Stimulated activated CD4-positive, alpha-beta T cell treated with anti-CD3 and anti-CD28 coated beads, Interleukin-15, amount 100 ng/mL, for 48 hours (primary cell): ENCODE results near the gene IL1RAPL2.

Experiments used
- DNase-seq, 2 donors: peaks; one replicate each; pipeline ENCODE4 v3.0.0-alpha.2; 2020; ENCODE audit warnings: low read depth in 2 of 2

IL1RAPL2 gene

GRCh38 chrX:105700331-105700730 is 1134.3 kb downstream of the IL1RAPL2 start:
- DNase-seq = no peak

DNA sequence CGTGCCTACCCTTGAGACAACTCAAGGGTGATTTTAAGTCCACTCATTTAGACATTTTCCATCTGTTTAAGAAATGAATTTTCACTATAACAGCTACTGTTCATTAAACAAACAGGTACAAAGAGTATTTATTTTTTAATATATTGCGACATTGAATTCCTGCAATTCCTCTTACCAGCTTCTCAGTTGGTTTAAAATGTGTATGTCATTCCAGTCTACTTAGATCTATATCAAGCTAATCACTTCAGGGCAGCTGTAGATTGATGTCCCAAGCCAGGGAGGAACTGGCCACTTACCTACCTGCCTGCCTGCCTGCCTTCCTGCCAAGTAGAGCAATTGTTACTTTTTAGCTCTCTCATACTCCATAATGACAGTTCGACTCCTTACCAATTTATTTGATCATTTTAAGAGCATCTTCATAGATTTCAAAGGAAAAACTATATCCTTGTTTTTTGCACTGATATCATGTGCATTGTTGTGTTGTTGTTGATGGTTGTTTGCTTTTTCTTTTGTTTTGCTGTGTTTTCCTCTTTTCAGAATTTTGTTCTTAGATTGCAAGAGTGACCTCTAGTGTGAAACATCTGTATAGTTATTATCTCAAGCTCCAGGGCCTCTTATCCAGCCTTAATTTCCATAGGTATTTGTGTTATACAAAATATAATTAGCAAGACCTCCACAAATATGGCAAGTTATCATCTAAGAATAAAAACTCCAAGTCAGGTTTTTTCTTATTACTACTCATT is 1135.5 kb downstream of the IL1RAPL2 start:
- DNase-seq = no peak

DNA sequence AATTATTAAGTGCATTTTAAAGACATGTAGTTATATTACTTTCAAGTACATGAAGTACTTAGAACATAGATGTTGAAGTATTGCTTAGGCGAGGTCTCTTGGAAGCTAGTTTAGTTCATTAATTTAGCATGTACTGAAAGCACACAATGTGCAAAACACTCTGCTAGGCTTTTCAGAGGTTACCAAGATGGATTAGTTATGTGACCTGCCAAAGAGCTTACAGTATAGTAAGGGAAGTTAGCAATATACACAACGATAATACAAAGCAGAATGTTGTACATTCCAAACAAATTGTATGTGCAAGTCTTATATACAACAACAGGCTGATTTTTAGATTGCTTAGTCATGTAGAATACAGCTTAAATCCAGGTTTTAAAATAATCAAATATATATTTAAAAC is 1137.9 kb downstream of the IL1RAPL2 start:
- DNase-seq = no peak

DNA sequence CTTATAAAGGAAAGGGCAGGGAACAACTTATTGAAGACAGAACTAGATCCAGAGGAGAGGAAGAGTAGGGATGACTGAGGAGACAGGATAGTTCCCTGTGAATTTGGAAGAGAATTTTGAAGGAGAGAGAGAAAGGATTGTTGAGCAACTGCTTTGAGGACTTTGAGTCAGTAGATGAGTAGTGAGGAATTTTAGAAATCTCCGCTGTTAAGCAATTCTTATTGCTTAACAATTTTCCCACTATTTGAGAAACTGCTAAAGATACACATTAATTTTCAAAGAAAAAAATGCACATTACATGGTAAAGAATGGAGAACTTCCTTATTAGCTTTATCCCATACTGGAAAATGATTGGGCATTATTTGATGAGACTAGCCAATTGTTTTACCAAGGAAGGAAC is 1140.0 kb downstream of the IL1RAPL2 start:
- no peak for DNase-seq

DNA sequence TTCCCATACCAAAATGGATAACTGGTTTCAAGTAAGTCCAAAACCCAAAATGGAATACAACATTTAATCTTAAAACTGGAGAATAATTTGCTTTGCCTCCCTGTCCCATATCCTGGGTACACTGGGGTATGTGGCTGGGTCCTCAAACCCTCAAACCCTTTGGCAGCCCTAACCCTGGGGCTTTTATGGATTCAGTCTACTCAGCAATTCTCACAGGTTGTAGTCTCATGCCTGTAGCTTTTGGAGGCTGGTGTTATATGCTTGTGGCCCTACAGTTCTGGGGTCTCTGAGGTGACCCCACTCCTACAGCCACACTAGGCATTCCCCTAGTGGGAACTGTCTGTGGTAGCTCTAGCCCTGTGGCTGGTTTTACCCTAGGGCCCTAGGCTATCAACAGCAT is 1145.8 kb downstream of the IL1RAPL2 start:
- DNase-seq = no peak

- no peak for DNase-seq
Measured at GRCh38 chrX:105715746-105716145, 1149.7 kb downstream of the IL1RAPL2 start.

DNA sequence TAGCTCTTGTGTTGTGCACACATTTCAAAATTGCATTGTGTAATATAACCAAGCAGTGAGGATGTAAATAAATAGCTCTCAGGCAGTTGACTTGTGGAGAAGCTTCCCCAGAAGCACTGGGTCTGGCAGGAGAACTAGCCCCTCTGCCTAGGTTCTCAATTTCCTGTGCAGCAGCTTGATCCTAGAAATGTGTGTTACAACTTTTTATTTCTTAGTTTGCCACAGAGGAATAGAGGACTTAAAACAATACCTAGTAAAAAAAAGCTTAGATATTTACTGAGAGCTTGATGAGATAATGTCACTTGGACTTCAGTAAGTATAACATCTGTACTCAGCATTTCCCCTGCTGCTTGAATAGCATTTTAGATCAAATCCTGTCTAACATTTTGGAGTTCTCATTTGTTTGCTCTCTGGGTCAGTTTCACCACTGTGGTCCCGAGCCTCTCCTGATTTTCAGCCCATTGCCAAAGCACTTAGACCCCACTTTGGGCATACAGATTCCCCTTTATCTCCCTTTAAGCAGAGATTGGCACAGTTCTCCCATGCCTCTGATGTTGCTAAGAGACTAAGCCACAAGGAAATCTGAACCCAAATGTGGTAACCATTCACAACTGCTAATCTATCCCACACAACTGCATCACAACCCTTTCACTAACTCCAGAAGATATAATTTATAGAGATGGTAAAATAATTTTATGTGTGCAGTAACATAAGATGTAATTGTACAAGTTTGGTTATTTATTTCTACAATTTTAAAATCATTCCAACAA is 1158.2 kb downstream of the IL1RAPL2 start:
- no peak for DNase-seq

- no peak for DNase-seq
Measured at GRCh38 chrX:105725228-105725627, 1159.2 kb downstream of the IL1RAPL2 start.

- DNase-seq = no peak
Measured at GRCh38 chrX:105738162-105738561, 1172.2 kb downstream of the IL1RAPL2 start.

DNA sequence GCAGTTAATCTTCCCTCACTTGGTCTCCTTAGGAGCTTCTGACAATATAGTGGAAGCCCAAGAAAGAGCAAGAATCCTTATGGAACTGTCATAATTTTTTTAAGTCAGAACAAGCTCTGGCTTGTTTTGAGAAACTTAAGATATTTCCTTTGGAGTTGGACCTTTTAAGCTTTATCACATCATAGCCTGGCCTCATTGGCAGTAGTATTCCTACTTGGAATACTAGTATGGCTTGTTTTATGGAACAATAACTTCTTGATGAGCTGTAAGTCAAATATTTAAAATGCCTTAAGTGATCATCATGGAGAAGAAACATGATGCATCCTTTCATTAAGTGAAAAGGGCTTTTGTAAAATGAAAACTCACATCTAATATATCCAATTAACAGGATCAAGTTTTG is 1178.3 kb downstream of the IL1RAPL2 start:
- no peak for DNase-seq

DNA sequence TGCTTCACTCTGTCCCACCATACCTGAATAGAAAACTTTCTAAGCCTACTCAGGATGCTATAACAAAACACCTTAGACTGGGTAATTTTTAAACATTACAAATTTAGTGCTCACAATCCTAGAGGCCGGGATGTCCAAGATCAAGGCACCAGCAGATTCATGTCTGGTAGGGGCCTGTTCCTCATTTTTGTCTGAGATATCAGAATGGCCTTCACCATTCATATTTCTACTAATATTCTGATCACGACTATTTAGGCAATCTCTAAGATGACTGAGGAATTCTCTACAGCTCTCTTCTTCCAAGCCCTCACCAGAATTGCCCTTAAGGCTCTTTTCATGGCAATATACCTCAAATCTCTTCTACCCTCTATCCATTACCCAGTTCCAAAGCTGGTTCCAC is 1178.9 kb downstream of the IL1RAPL2 start:
- DNase-seq = no peak

DNA sequence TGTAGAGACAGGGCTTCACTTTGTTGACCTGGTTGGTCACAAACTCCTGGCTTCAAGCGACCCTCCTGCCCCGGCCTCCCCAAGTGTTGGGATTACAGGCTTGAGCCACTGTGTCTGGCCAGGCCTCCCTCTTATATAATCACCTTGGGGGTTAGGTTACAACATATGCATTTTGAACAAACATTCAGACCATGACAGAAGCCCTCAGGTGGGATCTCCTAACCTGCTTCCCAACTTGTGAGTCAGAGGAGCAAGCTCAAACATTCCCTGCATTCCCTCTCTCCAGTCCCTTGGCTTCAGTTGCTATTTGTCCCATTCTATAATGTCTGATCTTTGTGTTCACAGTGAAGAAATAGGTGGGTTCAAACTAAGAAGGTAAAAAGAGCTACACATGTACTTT is 1179.9 kb downstream of the IL1RAPL2 start:
- no peak for DNase-seq

GRCh38 chrX:105752338-105752956 is 1186.4 kb downstream of the IL1RAPL2 start:
- DNase-seq = no peak

DNA sequence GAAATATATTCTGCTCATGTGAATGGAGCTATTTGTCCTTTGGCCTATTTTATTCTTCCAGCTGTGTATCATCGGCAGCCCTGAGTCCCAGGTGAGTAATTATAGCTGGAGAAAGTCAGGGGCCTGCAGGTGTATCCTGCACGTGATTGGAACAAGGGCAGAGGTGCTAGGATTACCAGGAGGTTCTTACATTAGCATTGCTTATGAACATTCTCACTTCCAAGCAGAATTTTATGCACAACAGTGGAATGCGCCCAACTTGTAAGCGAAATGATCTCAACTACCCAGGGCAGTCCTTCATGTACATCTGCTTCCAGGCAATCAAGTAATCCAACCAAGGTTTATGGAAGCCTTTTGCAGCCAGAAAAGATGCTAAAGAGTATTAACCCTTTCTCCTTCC is 1187.4 kb downstream of the IL1RAPL2 start:
- DNase-seq = no peak

DNA sequence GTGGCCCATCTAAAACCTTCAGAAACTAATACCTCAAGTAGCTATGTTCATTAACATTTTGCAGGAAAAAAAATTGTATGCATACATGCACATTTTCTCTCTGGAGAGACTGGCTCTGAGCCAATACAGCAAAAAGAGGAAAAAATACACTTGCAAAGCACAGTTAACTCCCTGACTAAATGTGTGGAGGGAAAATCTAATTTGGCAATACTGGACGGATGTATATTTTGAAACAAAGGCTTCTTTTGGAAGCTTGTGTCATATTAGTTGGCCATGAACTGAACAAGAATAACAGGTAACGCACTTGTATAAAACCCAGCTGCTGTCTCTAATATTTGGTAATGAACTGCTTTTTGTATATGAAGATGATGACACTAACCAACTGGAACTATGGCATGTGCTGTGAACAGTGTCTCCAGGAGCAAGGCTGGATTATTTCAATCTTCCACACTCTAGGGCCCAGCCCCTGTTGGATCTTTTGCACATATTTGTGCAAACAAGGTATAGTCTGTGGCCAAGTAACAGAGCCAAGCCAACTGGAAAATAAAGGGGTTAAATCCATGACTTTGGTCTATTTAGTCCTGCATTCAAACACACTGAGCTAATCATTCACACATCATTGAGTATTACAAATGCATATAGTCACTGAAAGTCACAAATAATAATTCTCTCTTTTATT is 1188.4 kb downstream of the IL1RAPL2 start:
- no peak for DNase-seq

DNA sequence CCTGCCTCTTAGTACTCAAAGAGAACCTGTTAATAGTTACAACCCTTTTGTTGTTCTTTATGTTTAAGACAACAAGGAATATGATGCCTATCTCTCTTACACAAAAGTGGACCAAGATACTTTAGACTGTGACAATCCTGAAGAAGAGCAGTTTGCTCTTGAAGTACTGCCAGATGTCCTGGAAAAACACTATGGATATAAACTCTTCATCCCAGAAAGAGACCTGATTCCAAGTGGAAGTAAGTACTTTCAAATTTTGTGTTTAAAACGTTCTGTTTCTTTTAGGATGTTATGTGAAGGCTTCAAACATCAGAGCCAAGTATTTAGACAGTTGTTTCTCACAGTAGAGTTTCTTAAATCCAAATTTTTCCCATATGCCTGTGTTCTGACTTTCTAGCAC is 1189.1 kb downstream of the IL1RAPL2 start:
- no peak for DNase-seq

- DNase-seq = no peak
Measured at GRCh38 chrX:105758754-105759153, 1192.8 kb downstream of the IL1RAPL2 start.

DNA sequence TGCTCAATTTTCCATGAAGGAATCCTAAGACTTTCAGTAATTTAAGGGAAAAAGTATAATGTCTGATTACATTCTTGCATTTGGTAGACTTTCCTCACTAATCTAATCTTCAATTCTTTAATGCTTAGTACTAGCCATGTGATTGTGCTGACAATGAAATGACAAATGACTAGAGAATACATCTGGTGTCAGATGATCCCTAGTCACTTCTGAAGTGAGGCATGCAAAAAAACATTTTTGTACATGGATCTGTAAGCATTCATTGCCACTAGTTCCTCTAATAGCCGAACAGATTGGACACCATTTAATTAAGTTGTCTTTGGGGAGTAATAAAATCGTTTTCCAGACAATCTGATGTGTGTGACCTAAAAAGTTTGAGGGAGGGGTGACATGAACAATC is 1193.6 kb downstream of the IL1RAPL2 start:
- no peak for DNase-seq

DNA sequence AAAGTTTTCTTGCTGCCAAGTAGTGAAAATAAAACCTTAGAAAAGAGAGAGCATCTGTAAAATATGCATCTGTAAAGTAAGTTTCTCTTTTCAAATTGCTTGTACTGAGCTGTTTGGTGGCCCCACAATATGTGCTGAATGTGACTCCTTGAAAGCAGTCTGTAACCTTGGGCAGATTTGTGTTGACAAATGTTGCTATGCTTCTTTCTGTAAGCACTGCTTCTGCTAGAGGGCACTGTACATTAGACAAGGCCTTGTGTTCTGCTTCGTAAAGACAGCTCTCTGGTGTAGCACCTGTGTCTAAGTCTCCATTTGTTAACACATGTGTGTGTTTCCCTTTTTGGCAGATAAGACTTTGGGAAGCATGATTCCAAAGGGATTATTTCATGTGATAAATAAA is 1199.7 kb downstream of the IL1RAPL2 start:
- DNase-seq = no peak

DNA sequence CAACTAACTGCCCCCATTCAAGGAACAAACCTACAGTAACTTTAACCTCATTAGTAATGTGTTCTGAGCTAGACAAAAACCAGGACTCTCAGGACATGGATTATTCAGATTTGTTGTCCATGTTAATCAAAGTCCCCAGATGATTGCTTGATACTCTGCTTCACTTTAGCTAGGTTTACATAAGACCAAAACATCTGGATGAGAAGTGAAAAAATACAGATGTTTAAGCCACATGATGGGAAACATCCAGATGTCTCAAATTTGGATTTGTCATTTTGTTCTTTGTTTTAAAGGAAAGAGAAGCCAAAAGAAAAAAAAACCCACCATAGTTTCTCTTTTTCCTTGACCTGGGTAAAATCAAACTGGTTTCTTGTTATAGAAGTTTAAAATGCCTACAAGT is 1207.8 kb downstream of the IL1RAPL2 start:
- no peak for DNase-seq

GRCh38 chrX:105775679-105776078 is 1209.7 kb downstream of the IL1RAPL2 start:
- DNase-seq = no peak

DNA sequence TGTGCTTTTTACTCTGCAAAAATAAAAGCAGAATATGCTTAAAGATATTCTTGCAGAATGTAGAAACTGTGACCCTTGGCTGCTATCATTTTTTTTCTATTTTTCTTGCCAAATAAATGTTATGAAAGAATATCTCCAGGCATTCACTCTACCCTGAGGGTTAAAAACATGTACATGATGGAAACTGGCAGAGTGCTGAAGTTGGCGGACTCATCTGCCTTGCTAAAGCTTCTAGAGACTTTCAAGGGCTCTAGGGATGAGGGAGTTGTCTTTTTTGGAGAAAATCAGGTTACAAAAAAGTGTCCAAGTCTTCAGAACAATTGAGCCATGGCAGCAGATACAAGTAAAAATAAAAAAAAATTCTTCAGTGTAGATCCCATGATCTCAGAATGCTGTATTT is 1215.8 kb downstream of the IL1RAPL2 start:
- DNase-seq = no peak
